ENCODE measurements around the gene LTO1.
"Not testable (repeated sequence)": the region's sequence is repeated elsewhere in the genome, so short reads cannot be mapped to it uniquely, and the experiment has no call there.

The LTO1 gene

GRCh38 chr11:69700278-69701140 is 25.4 kb upstream of the LTO1 start:
- DNase-seq, result peak; percentile 22

DNA sequence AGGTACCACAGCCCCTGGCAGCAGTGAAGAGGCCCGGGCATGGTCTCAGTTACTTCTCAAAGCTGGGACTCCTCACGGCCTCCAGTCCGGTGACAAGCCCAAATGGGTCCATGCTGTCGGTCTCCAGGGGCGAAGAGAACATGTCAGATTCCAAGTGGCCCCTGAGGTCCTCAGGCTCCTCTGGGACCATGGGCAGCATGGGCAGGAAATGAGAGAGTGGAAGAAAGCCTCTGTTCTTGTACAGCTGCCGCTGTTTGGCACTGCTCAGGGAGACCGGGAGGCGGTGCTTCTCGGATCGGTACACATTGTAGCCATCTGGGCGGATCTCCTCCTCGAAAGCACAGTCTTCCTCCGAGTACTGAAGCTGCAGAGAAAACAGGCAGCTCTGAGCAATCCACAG is 24.1 kb upstream of the LTO1 start:
- DNase-seq, result no peak

DNA sequence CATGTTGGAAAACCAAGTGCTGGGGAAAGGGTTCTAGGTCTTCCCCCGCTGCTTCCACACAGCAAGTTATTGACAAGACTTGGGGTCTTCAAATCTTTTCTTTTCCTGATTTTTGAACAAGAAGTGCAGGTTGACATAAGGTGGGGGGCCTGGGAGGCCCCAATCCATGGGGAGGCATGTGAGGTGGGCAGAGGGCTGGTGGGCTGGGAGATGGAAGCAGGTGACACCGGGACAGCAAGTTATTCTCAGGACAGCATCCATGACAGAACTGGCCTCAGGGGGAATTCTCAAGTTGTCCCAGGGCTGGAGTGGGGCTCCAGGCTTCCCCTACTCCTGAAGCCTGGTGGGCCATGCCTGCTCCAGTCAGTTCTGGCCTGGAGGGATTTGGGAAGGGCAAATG is 23.2 kb upstream of the LTO1 start:
- no peak for DNase-seq

- no peak for DNase-seq
Measured at GRCh38 chr11:69697861-69698260, 22.7 kb upstream of the LTO1 start.

GRCh38 chr11:69697469-69697843 is 22.3 kb upstream of the LTO1 start:
- no peak for DNase-seq

- DNase-seq, result no peak
Measured at GRCh38 chr11:69696749-69697468, 21.8 kb upstream of the LTO1 start.

DNA sequence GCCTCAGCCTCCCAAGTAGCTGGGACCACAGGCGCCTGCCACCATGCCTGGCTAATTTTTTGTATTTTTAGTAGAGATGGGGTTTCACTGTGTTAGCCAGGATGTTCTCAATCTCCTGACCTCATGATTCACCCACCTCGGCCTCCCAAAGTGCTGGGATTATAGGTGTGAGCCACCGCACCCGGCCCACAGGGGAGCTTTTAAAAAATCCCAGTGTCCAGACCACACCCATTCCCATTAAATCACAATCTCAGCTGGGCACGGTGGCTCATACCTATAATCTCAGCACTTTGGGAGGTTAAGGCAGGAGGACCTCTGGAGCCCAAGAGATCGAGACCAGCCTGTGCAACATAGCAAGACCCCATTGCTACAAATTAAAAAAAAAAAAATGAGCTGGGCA is 20.8 kb upstream of the LTO1 start:
- not testable (repeated sequence) for DNase-seq

DNA sequence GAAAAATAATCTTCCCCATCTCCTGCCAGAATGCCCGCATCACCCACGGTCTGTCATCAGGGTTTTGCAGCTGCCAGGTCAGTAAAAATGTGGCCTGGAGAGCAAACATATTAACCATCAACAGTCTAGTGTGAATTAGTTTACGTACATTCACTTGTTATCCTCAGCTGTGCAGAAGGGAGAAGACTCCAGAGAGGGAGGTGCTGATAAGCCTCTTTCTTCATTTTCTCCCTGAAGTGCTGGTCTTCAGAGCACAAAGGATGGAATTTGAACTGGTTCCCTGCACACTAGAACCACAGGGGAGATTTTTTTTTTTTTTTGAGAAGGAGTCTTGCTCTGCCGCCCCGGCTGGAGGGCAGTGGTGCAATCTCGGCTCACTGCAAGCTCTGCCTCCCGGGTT is 20.4 kb upstream of the LTO1 start:
- DNase-seq, result no peak

- no peak for DNase-seq
Measured at GRCh38 chr11:69694781-69695180, 19.6 kb upstream of the LTO1 start.

- DNase-seq, result no peak
Measured at GRCh38 chr11:69692422-69692821, 17.3 kb upstream of the LTO1 start.

DNA sequence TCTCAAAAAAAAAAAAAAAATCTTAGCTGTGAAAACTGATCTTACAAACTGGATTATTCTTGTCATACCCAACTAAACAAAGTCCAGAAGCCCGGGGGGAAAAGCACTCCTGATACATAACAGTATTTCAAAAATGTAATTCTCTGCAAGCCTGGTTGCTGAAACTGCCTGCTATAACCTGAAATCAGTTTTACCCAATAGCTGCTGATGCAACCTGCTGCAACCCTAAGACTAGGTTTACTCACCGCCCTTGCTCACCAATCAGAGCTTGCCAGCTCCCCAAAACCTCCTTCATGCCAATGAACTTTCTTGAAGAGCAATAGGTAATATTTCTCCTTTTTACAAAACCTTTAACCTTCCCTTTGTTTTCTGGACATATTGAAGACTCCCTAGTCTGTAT is 16.3 kb upstream of the LTO1 start:
- no peak for DNase-seq

DNA sequence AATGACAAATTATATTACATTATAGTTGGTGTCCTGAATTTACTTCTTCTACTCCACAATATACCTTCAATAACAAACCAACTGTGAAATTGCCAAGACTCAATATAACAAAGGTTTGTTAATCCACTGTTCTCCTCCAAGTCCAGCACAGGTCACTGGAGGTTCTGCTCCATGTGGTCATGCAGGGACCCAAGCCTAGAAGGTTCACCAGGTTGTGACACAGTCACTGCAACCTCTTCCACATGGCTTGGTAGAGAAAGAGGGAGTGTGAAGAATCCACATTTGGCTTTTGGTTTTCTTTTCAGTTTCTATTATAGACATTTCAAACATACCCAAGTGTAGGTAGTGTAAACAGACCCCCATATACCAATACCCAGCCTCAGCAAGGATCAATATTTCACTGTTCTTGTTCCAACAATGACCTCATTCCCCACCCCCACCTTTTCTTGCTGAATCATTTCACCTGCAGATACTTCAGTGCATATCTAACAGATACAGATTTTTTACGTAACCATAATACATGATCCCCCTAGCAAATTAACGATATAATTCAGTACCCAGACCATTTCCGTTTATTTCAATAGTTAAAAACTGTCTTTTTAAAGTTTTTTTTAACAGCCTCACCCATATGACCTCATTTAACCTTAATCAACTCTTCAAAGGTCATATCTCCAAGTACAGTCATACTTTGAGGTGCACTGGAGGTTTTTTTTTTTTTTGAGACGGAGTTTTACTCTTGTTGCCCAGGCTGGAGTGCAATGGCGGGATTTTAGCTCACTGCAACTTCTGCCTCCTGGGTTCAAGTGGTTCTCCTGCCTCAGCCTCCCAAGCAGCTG is 14.5 kb upstream of the LTO1 start:
- DNase-seq, result no peak

- not testable (repeated sequence) for DNase-seq
Measured at GRCh38 chr11:69687969-69688771, 13.0 kb upstream of the LTO1 start.

DNA sequence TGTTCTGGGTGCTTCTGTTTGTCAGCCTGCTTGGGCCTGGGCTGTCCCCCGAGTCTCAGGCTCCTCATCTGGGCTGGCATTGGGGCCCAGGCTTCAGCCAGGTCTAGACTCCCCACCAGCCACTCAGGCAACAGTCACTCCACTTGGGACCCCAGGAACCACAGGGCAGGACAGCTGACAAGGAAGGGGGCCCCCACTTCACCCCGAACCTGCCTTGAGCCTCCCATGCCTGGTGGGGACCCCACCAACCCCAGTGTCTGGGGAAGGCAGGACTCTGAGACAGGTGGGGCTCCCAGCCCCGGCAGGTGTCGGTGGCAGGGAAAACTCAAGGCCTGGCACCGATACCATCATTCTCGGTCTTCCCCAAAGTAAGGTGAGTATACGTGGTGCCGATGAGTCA is 11.7 kb upstream of the LTO1 start:
- no peak for DNase-seq

GRCh38 chr11:69686452-69686851 is 11.3 kb upstream of the LTO1 start:
- DNase-seq, result no peak

GRCh38 chr11:69685348-69685747 is 10.2 kb upstream of the LTO1 start:
- DNase-seq, result no peak

- no peak for DNase-seq
Measured at GRCh38 chr11:69684651-69685050, 9.5 kb upstream of the LTO1 start.

- DNase-seq, result no peak
Measured at GRCh38 chr11:69683764-69684333, 8.7 kb upstream of the LTO1 start.

GRCh38 chr11:69682681-69683326 is 7.7 kb upstream of the LTO1 start:
- no peak for DNase-seq

DNA sequence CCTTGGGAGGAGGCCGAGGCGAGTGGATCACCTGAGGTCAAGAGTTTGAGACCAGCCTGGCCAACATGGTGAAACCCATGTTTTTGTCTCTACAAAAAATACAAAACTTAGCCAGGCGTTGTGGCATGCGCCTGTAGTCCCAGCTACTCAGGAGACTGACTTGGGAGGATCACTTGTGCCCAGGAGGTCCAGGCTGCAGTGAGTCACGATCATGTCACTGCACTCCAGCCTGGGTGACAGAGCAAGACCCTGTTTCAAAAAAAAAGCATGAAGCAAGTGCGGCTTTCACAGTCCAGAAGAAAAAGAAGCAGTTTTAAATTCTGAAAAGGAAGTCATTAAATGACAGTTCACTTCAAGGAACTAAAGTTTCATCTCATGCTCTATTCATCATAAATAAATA is 7.1 kb upstream of the LTO1 start:
- no peak for DNase-seq

DNA sequence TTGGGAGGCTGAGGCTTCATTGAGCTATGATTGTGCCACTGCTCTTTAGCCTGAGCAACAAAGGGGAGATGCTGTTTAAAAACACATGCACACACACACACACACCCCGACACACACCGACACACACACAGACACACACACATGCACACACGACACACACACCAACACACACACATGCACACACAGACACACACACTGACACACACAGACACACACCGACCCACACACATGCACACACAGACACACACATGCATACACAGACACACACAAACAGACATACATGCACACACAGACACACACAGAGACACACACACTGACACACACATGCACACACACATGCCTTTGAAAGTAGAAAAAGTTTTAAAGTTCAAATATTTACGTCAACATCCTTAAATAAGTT is 5.5 kb upstream of the LTO1 start:
- no peak for DNase-seq

DNA sequence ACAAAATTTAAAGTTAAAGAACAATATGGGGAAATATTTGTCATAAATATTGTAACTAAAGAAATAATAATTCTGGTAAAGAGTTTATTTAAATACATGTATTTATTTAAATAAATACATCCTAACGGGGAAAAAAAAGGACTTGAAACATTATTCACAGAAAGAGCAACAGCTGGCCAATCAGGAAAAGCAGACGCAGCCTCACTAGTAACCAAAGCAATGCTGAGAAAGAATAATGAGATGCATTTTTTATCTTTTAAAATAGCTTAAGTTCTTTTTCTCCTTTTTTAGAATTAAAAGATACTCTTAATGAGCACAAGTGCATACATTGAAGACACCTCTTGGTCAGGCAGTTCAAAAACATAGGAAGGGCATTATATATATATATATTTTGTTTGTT is 2.6 kb upstream of the LTO1 start:
- DNase-seq, result no peak
